NCI-H774 (cell line): ENCODE data around the gene CPM.
"Not testable (repeated sequence)": the region's sequence is repeated elsewhere in the genome, so short reads cannot be mapped to it uniquely, and the experiment has no call there.

Experiments
- DNase-seq: peaks from one replicate; lab custom pipeline; 2025; lab: John Stamatoyannopoulos, UW

The CPM gene

GRCh38 chr12:68851592-68852306 is 81.2 kb downstream of the CPM start:
- DNase-seq = no peak

- DNase-seq = no peak
These were observed 82.6 kb downstream of the CPM start for GRCh38 chr12:68850390-68850789.

GRCh38 chr12:68846811-68847210 is 86.2 kb downstream of the CPM start:
- DNase-seq = no peak

DNA sequence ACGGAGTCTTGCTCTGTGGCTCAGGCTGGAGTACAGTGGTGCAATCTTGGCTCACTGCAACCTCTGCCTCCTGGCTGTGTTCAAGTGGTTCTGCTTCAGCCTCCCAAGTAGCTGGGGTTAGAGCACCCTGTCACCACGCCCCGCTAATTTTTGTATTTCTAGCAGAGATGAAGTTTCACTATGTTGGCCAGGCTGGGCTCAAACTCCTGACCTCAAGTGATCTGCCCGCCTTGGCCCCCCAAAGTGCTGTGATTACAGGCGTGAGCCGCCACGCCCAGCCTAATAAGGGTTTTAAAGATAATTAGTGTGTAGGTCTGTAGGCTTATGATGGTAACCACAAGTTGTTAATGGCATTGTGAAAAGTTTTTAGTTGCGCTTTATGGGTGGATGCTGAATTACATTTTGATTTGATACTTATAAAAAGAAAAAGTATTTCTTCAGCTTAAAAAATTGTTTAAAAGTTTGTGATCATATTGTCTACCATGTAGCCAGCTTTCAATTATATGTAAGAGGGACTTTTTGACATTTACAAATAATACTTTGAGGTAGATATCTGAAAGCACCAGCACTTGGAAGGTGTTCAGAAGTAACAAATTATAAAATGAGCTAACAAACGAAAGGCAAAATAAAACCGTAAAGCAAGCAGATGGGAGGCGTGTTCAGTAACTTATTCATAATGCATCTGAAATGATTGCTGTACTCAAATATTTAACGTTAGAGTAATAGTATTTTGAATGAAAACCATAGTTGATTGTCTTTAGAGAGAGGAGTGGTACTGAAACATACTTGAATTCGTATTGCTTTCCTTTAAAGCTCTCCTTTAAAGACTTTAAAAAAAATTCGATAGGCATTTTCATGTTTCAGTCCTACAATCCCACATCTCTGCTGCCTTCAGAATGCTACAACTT is 87.9 kb downstream of the CPM start:
- no peak for DNase-seq

DNA sequence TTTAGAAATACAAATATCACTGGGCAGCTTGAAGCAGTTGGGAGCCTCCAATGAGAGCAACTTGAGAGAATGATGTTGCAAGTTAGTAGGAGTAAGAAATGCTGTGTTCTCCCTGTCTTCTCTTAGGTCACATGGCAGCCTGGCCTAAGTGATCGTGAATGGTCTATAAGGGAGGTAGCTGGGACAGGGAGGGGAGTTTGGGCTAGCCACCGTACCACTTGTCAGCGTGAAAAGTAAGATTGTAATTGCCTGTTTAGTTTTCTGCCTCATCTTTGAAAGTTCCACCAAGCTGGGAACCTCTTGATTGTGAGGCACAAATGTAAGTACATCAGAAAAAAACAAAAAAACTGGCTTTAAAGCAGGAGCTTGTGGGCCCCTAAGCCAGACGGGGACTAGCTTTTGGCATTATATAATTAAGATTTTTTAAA is 88.6 kb downstream of the CPM start:
- DNase-seq = no peak

- DNase-seq = no peak
These were observed 90.0 kb downstream of the CPM start for GRCh38 chr12:68842784-68843567.

- DNase-seq = no peak
These were observed 90.8 kb downstream of the CPM start for GRCh38 chr12:68842123-68842522.

DNA sequence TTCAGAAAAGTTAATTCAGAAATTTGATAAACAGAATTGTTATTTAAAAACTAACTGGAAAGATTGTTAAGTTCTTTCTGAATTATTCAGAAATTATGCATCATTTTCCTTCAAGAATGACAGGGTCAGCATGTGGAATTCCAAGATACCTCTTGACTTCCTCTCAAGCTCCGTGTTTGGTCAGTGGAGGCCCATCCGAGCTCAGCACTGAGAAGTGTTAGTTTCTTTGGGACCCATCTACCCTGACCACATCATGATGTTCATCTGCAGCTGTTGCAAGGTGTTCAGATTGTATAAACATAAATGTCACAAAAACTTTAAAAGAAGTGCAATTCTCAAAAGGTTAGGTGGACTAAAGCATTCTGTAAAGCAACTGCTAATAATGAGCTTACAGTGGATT is 91.3 kb downstream of the CPM start:
- no peak for DNase-seq

- not testable (repeated sequence) for DNase-seq
These were observed 91.8 kb downstream of the CPM start for GRCh38 chr12:68841175-68841574.

DNA sequence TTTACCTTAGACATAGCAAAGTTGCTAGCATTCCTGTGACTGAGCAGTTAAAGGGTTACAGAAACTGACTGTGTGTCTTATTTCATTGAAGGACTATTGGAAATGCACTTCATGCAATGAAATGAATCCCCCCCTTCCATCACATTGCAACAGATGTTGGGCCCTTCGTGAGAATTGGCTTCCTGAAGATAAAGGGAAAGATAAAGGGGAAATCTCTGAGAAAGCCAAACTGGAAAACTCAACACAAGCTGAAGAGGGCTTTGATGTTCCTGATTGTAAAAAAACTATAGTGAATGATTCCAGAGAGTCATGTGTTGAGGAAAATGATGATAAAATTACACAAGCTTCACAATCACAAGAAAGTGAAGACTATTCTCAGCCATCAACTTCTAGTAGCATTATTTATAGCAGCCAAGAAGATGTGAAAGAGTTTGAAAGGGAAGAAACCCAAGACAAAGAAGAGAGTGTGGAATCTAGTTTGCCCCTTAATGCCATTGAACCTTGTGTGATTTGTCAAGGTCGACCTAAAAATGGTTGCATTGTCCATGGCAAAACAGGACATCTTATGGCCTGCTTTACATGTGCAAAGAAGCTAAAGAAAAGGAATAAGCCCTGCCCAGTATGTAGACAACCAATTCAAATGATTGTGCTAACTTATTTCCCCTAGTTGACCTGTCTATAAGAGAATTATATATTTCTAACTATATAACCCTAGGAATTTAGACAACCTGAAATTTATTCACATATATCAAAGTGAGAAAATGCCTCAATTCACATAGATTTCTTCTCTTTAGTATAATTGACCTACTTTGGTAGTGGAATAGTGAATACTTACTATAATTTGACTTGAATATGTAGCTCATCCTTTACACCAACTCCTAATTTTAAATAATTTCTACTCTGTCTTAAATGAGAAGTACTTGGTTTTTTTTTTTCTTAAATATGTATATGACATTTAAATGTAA is 93.5 kb downstream of the CPM start:
- DNase-seq = no peak

DNA sequence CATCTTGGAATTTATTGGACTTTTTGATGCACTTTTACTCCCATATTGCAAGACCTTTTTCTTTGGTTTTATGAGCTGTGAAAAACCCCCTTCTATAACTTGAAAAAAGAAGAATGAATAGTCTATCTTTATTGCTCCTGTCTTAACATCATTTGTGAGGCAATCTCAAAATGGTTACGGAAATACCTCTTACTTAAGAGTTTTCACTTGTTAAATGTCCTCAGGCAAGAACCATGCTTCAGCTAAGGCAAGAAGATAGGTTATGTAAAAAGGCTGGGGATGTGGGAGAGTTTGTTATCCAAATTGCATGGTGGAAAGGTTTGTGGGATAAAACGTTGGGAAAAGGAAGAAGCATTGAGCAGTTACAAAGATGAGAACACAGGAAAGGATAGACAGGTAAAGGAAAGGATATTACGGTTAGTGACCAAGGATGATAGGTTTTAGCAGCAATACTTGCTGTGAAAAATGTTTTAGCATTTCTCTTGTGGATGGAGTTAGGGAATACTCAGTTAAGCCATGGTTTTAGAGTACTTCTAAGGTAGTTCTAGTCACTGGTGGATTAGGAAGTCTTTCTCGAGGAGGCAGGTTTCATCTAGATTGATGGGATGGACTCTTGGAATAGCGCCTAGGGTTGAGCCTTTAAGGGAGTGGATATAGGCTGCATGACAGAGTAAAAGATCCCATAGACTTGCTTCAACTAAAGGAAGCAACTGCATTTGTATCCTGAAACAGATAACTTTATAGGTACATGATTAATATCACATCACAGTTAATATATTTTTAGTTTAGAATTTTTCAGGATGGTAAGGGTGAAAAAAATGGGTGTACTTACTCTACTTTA is 94.7 kb downstream of the CPM start:
- DNase-seq = no peak

DNA sequence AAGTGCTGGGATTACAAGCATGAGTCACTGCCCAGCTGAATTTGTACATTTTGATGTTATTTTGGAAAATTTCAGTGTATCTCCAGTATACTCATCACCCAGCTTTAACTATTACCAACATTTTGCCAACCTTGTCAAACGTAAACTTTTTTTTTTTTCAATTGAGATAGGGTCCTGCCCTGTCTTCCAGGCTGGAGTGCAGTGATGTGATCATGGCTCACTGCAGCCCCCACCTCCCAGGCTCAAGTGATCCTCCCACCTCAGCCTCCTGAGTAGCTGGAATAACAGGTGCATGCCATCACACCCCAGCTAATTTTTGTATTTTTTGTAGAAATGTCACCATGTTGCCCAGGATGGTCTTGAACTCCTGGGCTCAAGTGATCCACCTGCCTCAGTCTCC is 95.8 kb downstream of the CPM start:
- DNase-seq = no peak

GRCh38 chr12:68835333-68835908 is 97.5 kb downstream of the CPM start:
- no peak for DNase-seq

DNA sequence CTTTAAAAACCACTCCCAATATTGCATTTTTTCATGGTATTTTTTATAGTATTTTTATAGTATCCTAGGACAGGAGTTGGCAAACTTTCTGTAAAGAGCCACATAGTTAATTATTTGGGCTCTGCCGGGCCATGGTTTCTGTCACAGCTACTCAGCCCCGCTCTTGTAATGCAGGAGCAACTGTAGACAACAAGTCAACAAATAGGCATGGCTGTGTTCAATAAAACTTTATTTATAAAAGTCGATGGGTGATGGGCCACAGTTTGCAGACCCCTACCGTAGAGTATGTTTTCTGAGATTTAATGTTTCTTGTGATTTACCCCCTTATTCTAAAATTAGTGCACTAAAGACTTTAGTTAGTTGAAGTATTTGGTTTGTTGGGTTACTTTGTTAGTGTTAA is 99.5 kb downstream of the CPM start:
- DNase-seq = no peak

- DNase-seq = no peak
These were observed 100.5 kb downstream of the CPM start for GRCh38 chr12:68832504-68832867.

DNA sequence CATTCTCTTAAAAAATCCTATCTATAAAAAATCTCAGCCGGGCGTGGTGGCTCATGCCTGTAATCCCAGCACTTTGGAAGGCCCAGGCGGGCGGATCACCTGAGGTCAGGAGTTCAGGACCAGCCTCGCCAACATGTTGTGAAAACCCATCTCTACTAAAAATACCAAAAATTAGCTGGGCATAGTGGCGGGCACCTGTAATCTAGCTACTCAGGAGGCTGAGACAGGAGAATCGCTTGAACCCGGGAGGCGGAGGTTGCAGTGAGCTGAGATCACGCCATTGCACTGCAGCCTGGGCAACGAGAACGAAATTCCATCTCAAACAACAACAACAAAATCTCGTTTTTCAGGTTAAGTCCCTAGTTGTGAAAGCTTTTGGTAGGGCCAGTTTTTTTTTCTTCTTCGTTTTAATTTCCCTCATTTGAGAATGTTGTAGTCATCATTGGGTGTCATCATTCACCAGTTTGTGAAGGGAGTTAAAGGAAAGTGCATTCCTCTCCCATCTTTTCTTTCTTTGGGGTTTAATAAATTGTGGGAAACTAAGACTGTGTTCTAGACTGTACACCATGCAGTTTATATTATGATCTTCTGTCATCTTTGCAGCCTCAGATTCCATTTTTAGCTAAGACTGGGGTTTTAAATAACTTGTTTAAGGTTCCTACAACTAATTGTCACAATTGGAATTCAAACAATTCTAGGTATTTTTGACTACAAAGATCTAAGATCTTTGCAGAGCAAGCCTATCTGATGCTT is 101.0 kb downstream of the CPM start:
- DNase-seq = no peak

GRCh38 chr12:68831272-68831671 is 101.7 kb downstream of the CPM start:
- DNase-seq = no peak

DNA sequence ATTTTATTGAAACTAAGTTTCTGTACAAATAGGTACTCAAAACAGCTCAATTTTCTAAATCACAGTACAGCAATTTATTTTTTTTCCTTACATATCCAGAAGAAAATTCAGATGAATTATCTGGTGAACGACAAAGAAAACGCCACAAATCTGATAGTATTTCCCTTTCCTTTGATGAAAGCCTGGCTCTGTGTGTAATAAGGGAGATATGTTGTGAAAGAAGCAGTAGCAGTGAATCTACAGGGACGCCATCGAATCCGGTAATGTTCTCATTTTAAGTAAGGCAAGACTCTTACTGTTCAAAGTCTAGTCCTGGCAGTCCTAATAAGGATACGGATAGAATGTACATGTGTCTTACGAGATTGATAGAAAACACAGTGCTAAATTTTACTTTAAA is 104.3 kb downstream of the CPM start:
- DNase-seq = no peak

DNA sequence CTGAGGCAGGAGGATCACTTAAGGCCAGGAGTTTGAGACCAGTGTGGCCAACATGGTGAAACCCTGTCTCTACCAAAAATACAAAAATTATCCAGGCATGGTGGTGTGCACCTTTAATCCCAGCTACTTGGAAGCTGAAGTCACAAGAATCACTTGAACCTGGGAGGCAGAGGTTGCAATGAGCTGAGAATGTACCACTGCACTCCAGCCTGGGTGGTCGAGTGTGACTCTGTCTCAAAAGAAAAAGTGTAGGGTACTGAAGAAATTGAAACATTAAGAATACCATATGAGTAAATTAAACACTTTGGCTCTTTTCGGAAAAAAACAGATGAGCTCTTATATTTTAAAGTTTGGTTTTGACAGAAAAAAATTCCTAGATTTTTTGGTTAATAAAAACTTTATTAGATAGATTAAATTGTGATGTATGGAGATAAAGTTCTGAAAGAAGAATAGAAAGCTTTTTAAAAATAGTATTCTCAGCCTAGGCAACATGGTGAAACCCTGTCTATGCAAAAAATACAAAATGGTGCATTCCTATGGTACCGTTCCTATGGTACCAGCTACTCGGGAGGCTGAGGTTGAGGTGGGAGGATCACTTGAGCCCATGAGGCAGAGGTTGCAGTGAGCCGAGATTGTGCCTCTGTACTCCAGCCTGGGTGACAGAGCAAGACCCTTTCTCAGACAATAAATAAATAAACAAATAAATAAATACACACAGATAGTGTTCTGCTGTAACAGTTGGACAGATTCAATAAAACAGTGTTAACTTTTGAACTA is 104.9 kb downstream of the CPM start:
- DNase-seq = no peak
